GM18858 (cell line): ENCODE results near the gene PLEKHA7.
A peak's percentile ranks its signal among the peaks of the same experiment; 100 is the strongest.
"Not testable (repeated sequence)": the region's sequence is repeated elsewhere in the genome, so short reads cannot be mapped to it uniquely, and the experiment has no call there.

Source experiments
- ATAC-seq: cut with Tn5 transposase; IDR thresholded peaks from one replicate; pipeline ENCODE4 v1.9.1; 2021; ENCODE audit not compliant: unreplicated experiment

PLEKHA7 gene

GRCh38 chr11:16977136-16977993 lies 36.8 kb downstream of the PLEKHA7 start:
- no peak for ATAC-seq

- ATAC-seq: no peak
These were observed 37.8 kb downstream of the PLEKHA7 start for GRCh38 chr11:16976379-16976778.

GRCh38 chr11:16975906-16976305 lies 38.3 kb downstream of the PLEKHA7 start:
- ATAC-seq: no peak

- ATAC-seq: no peak
These were observed 40.8 kb downstream of the PLEKHA7 start for GRCh38 chr11:16973338-16973964.

GRCh38 chr11:16969010-16969999 lies 44.9 kb downstream of the PLEKHA7 start:
- ATAC-seq: no peak

GRCh38 chr11:16968196-16968595 lies 46.0 kb downstream of the PLEKHA7 start:
- no peak for ATAC-seq

GRCh38 chr11:16966930-16967671 lies 47.1 kb downstream of the PLEKHA7 start:
- ATAC-seq: no peak

GRCh38 chr11:16964501-16964900 lies 49.7 kb downstream of the PLEKHA7 start:
- ATAC-seq: no peak

- no peak for ATAC-seq
These were observed 50.8 kb downstream of the PLEKHA7 start for GRCh38 chr11:16963316-16963876.

GRCh38 chr11:16962589-16962988 lies 51.6 kb downstream of the PLEKHA7 start:
- not testable (repeated sequence) for ATAC-seq

- ATAC-seq: no peak
These were observed 52.1 kb downstream of the PLEKHA7 start for GRCh38 chr11:16962146-16962545.

GRCh38 chr11:16960250-16960649 lies 54.0 kb downstream of the PLEKHA7 start:
- no peak for ATAC-seq

GRCh38 chr11:16959602-16960001 lies 54.6 kb downstream of the PLEKHA7 start:
- ATAC-seq: no peak

- ATAC-seq: no peak
These were observed 55.4 kb downstream of the PLEKHA7 start for GRCh38 chr11:16958833-16959232.

GRCh38 chr11:16956538-16957153 lies 57.6 kb downstream of the PLEKHA7 start:
- ATAC-seq: no peak

GRCh38 chr11:16953663-16954062 lies 60.6 kb downstream of the PLEKHA7 start:
- no peak for ATAC-seq

- peak; percentile 67 for ATAC-seq
These were observed 67.5 kb downstream of the PLEKHA7 start for GRCh38 chr11:16946477-16947282.

- peak; percentile 55 for ATAC-seq
These were observed 68.3 kb downstream of the PLEKHA7 start for GRCh38 chr11:16945671-16946469.
